ENCODE results near the gene JSRP1.

DNA sequence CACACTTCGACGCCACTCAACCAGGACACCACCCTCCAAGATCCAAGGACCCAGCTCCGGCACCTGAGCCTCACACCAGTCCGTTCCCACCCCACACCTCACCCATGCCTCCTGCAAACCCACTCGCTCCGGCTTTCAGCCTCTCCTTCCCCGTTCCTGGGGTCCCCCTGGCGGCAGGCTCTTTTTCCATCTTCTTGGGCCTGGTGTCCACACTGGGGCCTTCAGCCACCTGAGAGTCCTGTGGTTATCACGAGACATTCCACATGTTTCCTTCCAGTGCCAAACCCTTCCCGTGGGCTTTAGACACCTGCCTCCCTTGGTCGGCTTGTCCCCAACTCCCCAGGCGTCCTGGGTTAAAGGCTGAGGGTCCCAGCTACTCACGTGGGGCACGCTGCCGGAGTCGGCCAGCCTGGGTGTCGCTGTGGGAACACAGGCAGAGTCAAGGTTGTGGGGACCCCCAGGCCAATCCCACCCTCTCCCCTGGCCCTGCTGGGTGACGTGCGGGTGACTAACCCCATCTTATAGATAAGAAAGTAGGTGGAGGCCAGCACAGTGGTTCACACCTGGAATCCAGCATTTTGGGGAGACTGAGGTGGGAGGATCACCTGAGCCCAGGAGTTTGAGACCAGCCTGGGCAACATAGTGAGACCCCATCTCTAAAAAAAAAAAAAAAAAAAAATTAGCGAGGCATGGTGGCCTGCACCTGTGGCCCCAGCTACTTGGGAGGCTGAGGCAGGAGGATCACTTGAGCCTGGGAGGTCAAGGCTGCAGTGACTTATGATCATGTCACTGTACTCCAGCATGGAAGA is 1.9 kb downstream of the JSRP1 start:
- TF ChIP-seq, protein P1, sequence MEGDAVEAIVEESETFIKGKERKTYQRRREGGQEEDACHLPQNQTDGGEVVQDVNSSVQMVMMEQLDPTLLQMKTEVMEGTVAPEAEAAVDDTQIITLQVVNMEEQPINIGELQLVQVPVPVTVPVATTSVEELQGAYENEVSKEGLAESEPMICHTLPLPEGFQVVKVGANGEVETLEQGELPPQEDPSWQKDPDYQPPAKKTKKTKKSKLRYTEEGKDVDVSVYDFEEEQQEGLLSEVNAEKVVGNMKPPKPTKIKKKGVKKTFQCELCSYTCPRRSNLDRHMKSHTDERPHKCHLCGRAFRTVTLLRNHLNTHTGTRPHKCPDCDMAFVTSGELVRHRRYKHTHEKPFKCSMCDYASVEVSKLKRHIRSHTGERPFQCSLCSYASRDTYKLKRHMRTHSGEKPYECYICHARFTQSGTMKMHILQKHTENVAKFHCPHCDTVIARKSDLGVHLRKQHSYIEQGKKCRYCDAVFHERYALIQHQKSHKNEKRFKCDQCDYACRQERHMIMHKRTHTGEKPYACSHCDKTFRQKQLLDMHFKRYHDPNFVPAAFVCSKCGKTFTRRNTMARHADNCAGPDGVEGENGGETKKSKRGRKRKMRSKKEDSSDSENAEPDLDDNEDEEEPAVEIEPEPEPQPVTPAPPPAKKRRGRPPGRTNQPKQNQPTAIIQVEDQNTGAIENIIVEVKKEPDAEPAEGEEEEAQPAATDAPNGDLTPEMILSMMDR (IDR thresholded peaks at IDR 0.05; ENCODE audit: insufficient read depth, low read length): no peak
- no peak for TF ChIP-seq POLR2AphosphoS5 (IDR thresholded peaks at IDR 0.05; ENCODE audit: low read depth)
